Stomach (tissue), 9 donors: Measurements from ENCODE around the gene HDDC2. TPM values are rescaled to one million over a fixed set of nuclear protein-coding genes. Genes with fewer than 3 reads are reported as not detected.

Experiments used
- DNase-seq, 2 donors: peaks; one replicate each; pipeline versions ENCODE4 v3.0.0 to v3.0.0-alpha.2; 2013 to 2019
- H3K27ac ChIP-seq, 5 donors: fragments of 200-600 bp in 4 of 5; sonication (generic) in 4 of 5; one replicate each; pipeline ENCODE4 v1.5.1; 2013 to 2019; ENCODE audit warnings: mild to moderate bottlenecking in 1 of 5, moderate library complexity in 1 of 5
- H3K27me3 ChIP-seq, 3 donors: fragments of 200-600 bp; sonication (generic); one replicate each; pipeline ENCODE4 v1.5.1; 2017 to 2019; ENCODE audit warnings: mixed run types in 1 of 3
- H3K36me3 ChIP-seq, 4 donors: fragments of 200-600 bp; sonication (generic); 1 replicate in 3 of 4; 2 replicates in 1 of 4; pipeline ENCODE4 v1.5.1; 2016 to 2019
- H3K4me1 ChIP-seq, 4 donors: fragments of 200-600 bp; sonication (generic); one replicate each; pipeline ENCODE4 v1.5.1; 2016 to 2019
- H3K4me3 ChIP-seq, 4 donors: fragments of 200-600 bp; sonication (generic) in 3 of 4; one replicate each; pipeline ENCODE4 v1.5.1; 2016 to 2019; ENCODE audit warnings: mild to moderate bottlenecking in 1 of 4
- H3K9me3 ChIP-seq, 4 donors: fragments of 200-600 bp; sonication (generic); one replicate each; pipeline ENCODE4 v1.5.1; 2016 to 2019
- CTCF ChIP-seq, 7 experiments: fragments of 450-650 bp in 4 of 7; fragments of 200-600 bp in 3 of 7; sonication (generic) in 3 of 7; IDR thresholded peaks; one replicate each; pipeline ENCODE4 v1.5.1; 2016 to 2019; ENCODE audit warnings: antibody characterized with exemption in 7 of 7, control low read depth in 2 of 7, mild to moderate bottlenecking in 1 of 7
- EP300 ChIP-seq: sonication (generic); formaldehyde crosslinking; IDR thresholded peaks from one replicate; pipeline ENCODE4 v1.6.1; 2017; ENCODE audit warnings: antibody characterized with exemption
- POLR2A ChIP-seq, 4 donors: fragments of 450-650 bp; IDR thresholded peaks; one replicate each; pipeline ENCODE4 v1.6.1; 2016; ENCODE audit warnings: antibody characterized with exemption in 4 of 4, control low read depth in 2 of 4, mild to moderate bottlenecking in 1 of 4, moderate library complexity in 1 of 4
- POLR2AphosphoS5 ChIP-seq, 3 donors: sonication (generic); formaldehyde crosslinking; IDR thresholded peaks; one replicate each; pipeline ENCODE4 v1.6.1; 2016; ENCODE audit warnings: antibody characterized with exemption in 3 of 3
- WGBS, 5 donors: extraction: QIAGEN DNeasy Blood & Tissue Kit in 3 of 5; methylation state at CpG; one replicate each; pipeline versions ENCODE4 v1.1.5 to v1.1.7; 2013 to 2018; 5-methylcytosine and 5-hydroxymethylcytosine counted together
- intact Hi-C: fragments of 100-400 bp; cut with DNase I; formaldehyde crosslinking; loops from one replicate; pipeline ENCODE4 v1.15.1; 2023; ENCODE audit warnings: low total_unique reads
- polyA plus RNA-seq, 3 donors: library from polyadenylated mRNA; stranded (reverse); fragments of 200-250 nt; gene quantifications; one replicate each; pipeline ENCODE4 v1.2.3, GENCODE V29; 2013
- total RNA-seq, 5 donors: library from RNA; depleted of rRNA; stranded (reverse); fragments of >200 nt; gene quantifications; one replicate each; pipeline versions ENCODE4 v1.1.0 to v1.2.3, GENCODE V29; 2014 to 2016
- donor health status: healthy with polysubstance abuse.
- donor health status: Bipolar disorder and iron deficiency.
- donor health status: healthy.

Gene HDDC2
- total and polyA plus RNA-seq, 8 donors: 7.6 to 145 (median 48.0) TPM; not detected in 1

GRCh38 chr6:125302840-125303511, 1.2 kb upstream of the HDDC2 start:
- intact Hi-C loops: loop anchor here (5.0 kb wide), 1 partner anchor 151 kb away; the partner anchor contains the start of gene TPD52L1
- Histone ChIP-seq H3K27ac (no peak overlapping the region), H3K9me3 (no peaks in the 10 kb centered on the region), H3K36me3 (peaks cover 0 to 18% (median 17%) of the 10 kb centered on the region in 4 donors), H3K4me3 (no peak overlapping the region), H3K4me1 (peaks cover 10 to 23% (median 16%) of the 10 kb centered on the region in 4 donors), H3K27me3 (no peaks in the 10 kb centered on the region)
- DNase-seq: no peak
- TF ChIP-seq CTCF (IDR thresholded peaks at IDR 0.05) (no peak), POLR2AphosphoS5 (IDR thresholded peaks at IDR 0.05) (no peak), EP300 (no peak), POLR2A (IDR thresholded peaks at IDR 0.05) (no peak)
- WGBS, 5 donors: 78 to 81% (median 79%) methylated on average over 4 of the region's 4 CpGs

GRCh38 chr6:125300992-125301434, 754 bp downstream of the HDDC2 start:
- intact Hi-C loops: loop anchor here (5.0 kb wide), 1 partner anchor 149 kb away; the partner anchor contains the start of gene TPD52L1
- H3K36me3 ChIP-seq: peaks cover 6 to 38% (median 35%) of the 10 kb centered on the region in 4 donors
- TF ChIP-seq EP300 (no peak), POLR2A (IDR thresholded peaks at IDR 0.05) (no peak), POLR2AphosphoS5 (IDR thresholded peaks at IDR 0.05) (no peak), CTCF (IDR thresholded peaks at IDR 0.05) (no peak)
- no peak for DNase-seq
- H3K27me3 ChIP-seq: no peaks in the 10 kb centered on the region
- H3K4me1 ChIP-seq: peaks cover 10 to 30% (median 19%) of the 10 kb centered on the region in 4 donors
- peak overlapping the region; percentile 70 to 84 (median 74) for H3K4me3 ChIP-seq
- 1 to 4% (median 3%) methylated on average over 11 of the region's 11 CpGs for WGBS, 5 donors
- peak overlapping the region; percentile 90 to 95 (median 93) for H3K27ac ChIP-seq
- H3K9me3 ChIP-seq: no peaks in the 10 kb centered on the region

- intact Hi-C loops: no loop called here
- no peak overlapping the region for H3K4me3 ChIP-seq
- 81 to 93% (median 87%) methylated on average over 3 of the region's 3 CpGs for WGBS, 5 donors
- no peaks in the 10 kb centered on the region for H3K9me3 ChIP-seq
- H3K27me3 ChIP-seq: no peaks in the 10 kb centered on the region
- peaks cover 6 to 49% (median 37%) of the 10 kb centered on the region in 4 donors for H3K36me3 ChIP-seq
- H3K27ac ChIP-seq: no peak overlapping the region
- no peak for DNase-seq
- TF ChIP-seq POLR2AphosphoS5 (IDR thresholded peaks at IDR 0.05): no peak
- no peak for TF ChIP-seq POLR2A (IDR thresholded peaks at IDR 0.05)
- no peak for TF ChIP-seq EP300
- no peak for TF ChIP-seq CTCF (IDR thresholded peaks at IDR 0.05)
- peaks cover 10 to 46% (median 33%) of the 10 kb centered on the region in 4 donors for H3K4me1 ChIP-seq
Measured at GRCh38 chr6:125299257-125299656, 2.5 kb downstream of the HDDC2 start.

- no peak overlapping the region for H3K27ac ChIP-seq
- DNase-seq: no peak
- WGBS, 5 donors: 89 to 100% (median 95%) methylated on average over 1 of the region's 1 CpG
- peaks cover 10 to 46% (median 33%) of the 10 kb centered on the region in 4 donors for H3K4me1 ChIP-seq
- TF ChIP-seq POLR2A (IDR thresholded peaks at IDR 0.05): no peak
- no peak for TF ChIP-seq EP300
- no peak for TF ChIP-seq CTCF (IDR thresholded peaks at IDR 0.05)
- TF ChIP-seq POLR2AphosphoS5 (IDR thresholded peaks at IDR 0.05): no peak
- no peak overlapping the region for H3K4me3 ChIP-seq
- intact Hi-C loops: no loop called here
- no peaks in the 10 kb centered on the region for H3K27me3 ChIP-seq
- H3K36me3 ChIP-seq: peaks cover 15 to 74% (median 58%) of the 10 kb centered on the region in 4 donors
- H3K9me3 ChIP-seq: no peaks in the 10 kb centered on the region
Measured at GRCh38 chr6:125296471-125296870, 5.3 kb downstream of the HDDC2 start.
